HG03354 (cell line): ENCODE results near the gene MAN1A1.

Source experiments
- ATAC-seq: cut with Tn5 transposase; IDR thresholded peaks from one replicate; pipeline ENCODE4 v1.9.1; 2021; ENCODE audit warnings: mild to moderate bottlenecking; ENCODE audit not compliant: unreplicated experiment, poor library complexity, severe bottlenecking

Gene MAN1A1

DNA sequence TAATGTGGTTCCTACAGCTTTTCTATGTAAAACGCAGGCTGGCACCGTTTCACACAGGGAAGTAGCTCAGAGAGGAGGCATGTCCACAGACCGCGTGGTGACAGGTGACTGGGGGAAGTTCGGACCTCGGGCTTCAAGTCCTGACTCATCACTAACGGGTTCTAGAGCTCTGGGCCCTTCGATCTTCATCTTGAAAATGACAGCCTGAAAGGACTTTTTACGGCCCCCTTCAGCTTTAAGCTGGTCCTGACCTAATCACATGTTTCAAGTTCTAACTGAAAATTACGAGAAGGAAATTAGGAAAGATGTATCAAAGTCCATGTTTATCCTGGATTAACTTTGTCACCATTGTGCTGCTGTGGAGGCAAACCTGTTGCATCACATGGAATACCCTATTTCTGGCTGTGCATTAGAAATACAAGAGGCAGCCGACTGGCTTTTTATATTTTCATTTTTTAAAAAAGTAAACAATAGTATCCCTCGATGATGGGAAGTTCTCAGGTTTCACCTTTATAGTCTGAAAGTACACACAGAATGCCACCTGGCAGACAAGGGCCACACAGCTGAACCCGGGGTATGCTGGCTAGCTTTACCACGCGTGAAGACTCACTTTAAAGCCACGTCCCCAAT, 2.0 kb downstream of the MAN1A1 start:
- ATAC-seq = peak; percentile 30

- no peak for ATAC-seq
Measured at GRCh38 chr6:119346936-119347335, 2.6 kb downstream of the MAN1A1 start.

DNA sequence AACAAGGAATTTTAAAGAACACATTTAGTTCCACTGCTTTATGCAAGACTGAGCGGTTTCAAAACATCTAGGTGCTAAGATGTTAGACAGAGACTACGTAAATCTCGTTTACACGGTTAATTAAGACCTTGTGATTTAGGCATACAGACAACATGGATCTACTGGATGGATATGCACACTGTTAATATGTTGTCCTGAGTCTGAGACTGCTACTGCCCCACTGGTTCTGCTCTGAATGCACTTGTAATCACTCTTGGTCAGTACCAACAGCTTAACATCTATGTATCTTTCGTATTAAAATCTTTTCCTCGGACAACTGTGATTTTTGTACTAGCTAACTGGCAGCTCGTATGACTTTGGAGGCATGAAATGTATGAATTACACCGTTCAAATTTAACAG, 3.1 kb downstream of the MAN1A1 start:
- no peak for ATAC-seq

GRCh38 chr6:119345114-119345513, 4.4 kb downstream of the MAN1A1 start:
- ATAC-seq = no peak

DNA sequence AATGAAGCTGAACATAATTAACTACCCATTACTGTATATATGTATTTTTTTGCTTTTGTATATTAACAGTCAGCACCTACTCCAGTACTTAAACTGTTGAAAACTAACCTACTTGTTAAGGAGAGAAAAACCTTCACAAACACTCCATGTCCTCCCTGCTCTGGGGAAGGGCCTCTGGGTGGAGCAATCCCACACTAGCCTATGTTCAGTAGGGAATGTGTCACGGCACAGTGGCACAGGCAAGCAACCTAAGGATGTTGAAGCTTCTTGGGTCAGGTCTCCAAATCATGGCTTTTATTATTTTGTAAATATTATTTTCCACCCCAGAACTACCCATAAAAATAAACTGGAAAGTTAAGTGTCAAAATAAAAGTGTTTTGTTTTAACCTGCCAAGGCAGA, 5.3 kb downstream of the MAN1A1 start:
- ATAC-seq = no peak

- no peak for ATAC-seq
Measured at GRCh38 chr6:119343573-119344146, 5.9 kb downstream of the MAN1A1 start.

GRCh38 chr6:119343167-119343566, 6.4 kb downstream of the MAN1A1 start:
- ATAC-seq = no peak

GRCh38 chr6:119342430-119342829, 7.1 kb downstream of the MAN1A1 start:
- ATAC-seq = no peak

GRCh38 chr6:119340796-119341487, 8.6 kb downstream of the MAN1A1 start:
- ATAC-seq = no peak

GRCh38 chr6:119339941-119340456, 9.6 kb downstream of the MAN1A1 start:
- no peak for ATAC-seq

DNA sequence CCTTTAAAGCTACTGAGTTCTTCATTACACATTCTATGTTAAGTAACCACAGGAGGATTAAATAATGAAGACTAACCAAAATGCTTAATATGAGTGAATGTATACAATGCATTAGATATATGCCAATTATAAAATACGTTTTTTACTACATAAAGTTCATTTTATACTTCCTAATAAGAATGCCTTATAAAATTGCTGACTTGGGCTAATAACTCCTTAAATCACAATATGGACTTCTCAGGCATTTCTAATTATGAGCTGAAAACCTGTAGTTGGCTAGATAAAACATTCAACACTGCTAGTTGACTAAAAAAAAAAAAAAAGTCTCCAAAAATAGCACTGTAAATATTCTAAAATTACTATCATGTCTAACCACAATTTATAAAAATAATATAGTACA, 11.8 kb downstream of the MAN1A1 start:
- no peak for ATAC-seq

GRCh38 chr6:119337252-119337651, 12.3 kb downstream of the MAN1A1 start:
- ATAC-seq = no peak

- no peak for ATAC-seq
Measured at GRCh38 chr6:119334535-119335264, 14.9 kb downstream of the MAN1A1 start.

DNA sequence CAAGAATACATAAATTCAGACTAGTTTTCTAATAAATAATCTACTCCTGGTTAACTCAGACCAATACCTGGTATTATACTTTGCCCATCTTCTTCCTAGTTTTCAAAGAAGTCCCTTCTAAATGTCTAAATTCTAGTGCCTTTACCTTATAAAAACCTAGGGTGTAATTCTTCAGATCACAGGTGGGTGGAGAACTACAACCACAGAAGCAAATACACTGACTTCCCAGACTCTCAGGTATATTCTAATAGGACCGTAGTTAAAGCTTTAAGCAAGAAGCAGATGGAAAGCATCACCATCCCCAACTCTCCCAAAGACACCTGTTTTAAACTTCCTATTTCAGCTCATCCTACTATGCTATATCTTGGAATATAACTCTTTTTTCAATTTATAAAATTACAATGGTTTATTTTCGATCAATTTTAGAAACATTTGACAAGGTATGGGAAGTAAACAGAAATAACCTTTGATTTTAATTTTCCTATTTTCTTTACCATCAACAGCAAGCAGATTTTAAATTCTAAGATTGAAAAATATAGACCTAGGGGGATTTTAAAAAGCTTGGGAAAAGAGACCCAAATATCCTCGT, 15.8 kb downstream of the MAN1A1 start:
- ATAC-seq = peak; percentile 45

- ATAC-seq = no peak
Measured at GRCh38 chr6:119333063-119333609, 16.4 kb downstream of the MAN1A1 start.

DNA sequence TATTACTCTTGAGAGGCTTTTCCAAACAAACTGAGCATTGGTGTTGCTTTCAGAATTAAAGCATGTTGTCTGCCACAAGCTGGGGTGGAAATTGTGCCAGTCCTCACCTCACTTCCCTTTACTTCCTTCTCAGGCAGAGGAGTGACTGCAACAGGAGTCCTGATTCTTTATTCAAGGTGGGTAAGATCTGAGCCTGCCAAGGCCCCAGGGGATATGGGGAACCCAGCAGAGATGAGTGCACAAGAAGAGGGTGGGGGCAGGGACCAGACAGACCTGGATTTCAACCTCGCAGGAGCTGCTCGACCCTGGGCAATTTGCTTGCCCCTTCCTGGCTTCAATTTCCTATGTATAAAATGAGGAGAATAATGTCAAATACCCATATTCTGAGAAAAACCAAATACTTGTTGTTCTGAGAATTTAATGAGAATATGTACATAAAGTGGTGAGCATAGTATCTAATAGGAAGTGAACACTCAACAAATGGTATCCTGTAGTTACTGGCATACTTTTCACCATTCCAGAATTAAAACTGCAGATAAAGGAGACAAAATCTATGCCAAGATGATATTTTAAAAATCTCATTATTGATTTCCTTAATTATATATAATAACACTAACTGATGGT, 17.8 kb downstream of the MAN1A1 start:
- ATAC-seq = no peak

GRCh38 chr6:119330520-119331113, 18.9 kb downstream of the MAN1A1 start:
- ATAC-seq = peak; percentile 34

DNA sequence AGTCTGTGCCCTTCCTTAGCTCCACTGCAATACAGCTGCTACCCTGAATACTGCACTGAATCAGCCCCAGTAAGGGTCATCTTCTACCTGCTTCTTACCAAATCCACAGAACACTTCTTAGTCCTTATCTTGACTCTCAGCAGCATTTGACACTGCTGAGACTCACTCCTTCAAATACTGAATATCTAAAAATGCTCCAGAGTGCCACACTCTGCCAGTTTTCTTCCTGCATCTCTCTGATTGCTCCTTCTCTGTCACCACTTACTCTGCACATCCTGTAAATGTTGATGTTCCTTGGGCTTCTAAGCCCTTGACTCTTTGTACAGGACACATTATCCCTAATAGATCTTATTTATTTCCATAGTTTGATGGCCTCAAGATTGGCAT, 19.8 kb downstream of the MAN1A1 start:
- no peak for ATAC-seq
